GM18951 (cell line): ENCODE data around the gene PHACTR2.
"Not testable (repeated sequence)": the region's sequence is repeated elsewhere in the genome, so short reads cannot be mapped to it uniquely, and the experiment has no call there.

ENCODE experiments used
- POLR2A ChIP-seq: IDR thresholded peaks from 4 replicates; pipeline ENCODE4 v1.6.1; 2011; ENCODE audit warnings: mild to moderate bottlenecking; ENCODE audit not compliant: insufficient read length, insufficient read depth; ENCODE audit errors: extremely low read depth
- in situ Hi-C: fragments of 300-500 bp; cut with MboI; formaldehyde crosslinking; loops from one replicate; pipeline ENCODE4 v1.12.0; 2022; ENCODE audit warnings: low sequenced_read_pairs, mixed read lengths, inconsistent platforms; ENCODE audit not compliant: unreplicated experiment

PHACTR2 gene

GRCh38 chr6:143792402-143793279 lies 114.9 kb downstream of the PHACTR2 start:
- TF ChIP-seq POLR2A: no peak

GRCh38 chr6:143793280-143793619 lies 115.5 kb downstream of the PHACTR2 start:
- in situ Hi-C loops: no loop called here
- TF ChIP-seq POLR2A: no peak

More at GRCh38 chr6:143792402-143793279, 114.9 kb downstream of the PHACTR2 start:
- in situ Hi-C loops: no loop called here

- in situ Hi-C loops: not testable (repeated sequence)
Observed at GRCh38 chr6:143796551-143796950, 118.8 kb downstream of the PHACTR2 start.

DNA sequence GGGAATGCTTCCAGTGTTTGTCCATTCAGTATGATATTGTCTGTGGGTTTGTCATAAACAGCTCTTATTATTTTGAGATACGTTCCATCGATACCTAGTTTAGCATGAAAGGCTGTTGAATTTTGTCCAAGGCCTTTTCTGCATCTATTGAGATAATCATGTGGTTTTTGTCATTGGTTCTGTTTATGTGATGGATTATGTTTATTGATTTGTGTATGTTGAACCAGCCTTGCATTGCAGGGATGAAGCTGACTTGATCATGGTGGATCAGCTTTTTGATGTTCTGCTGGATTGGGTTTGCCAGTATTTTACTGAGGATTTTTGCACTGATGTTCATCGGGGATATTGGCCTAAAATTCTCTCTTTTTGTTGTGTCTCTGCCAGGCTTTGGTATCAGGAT lies 120.7 kb downstream of the PHACTR2 start:
- in situ Hi-C loops: not testable (repeated sequence)

- in situ Hi-C loops: no loop called here
- TF ChIP-seq POLR2A: no peak
Observed at GRCh38 chr6:143802833-143803565, 125.2 kb downstream of the PHACTR2 start.

GRCh38 chr6:143803769-143804568 lies 126.2 kb downstream of the PHACTR2 start:
- TF ChIP-seq POLR2A: no peak
- in situ Hi-C loops: no loop called here

GRCh38 chr6:143804835-143805239 lies 127.1 kb downstream of the PHACTR2 start:
- no peak for TF ChIP-seq POLR2A
- in situ Hi-C loops: no loop called here

DNA sequence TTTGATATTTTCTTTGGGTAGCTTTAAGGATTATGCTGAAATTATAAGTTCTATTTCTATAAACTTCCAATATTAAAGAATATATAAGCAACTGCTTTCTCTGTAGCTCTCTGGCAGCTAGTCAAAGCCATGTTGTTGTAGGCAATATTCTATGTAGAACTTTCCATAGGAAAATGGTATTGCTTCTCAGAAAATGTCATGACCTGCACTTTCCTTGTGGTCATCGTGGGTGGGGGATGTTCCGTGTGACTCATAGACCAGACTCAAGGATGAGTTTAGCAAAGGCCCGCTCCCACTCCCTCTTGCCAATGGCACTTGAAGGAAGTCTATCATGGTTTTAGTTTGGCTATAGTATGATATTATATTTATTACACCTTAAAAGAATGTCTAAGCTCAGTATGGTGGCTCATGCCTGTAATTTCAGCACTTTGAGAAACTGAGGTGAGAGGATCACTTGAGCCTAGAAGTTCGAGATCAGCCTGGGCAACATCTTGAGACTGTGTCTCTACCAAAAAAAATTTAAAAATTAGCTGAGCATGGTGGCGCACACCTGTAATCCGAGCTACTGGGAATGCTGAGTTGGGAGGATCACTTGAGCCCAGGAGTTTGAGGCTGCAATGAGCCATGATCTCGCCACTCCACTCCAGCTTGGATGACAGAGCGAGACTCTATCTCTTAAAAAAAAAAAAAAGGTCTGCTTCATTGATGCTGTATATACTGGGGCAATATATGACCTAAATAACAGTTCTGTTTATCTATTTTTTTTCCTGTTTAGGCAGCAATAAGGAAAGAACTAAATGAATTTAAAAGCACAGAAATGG lies 128.7 kb downstream of the PHACTR2 start:
- in situ Hi-C loops: no loop called here
- TF ChIP-seq POLR2A: no peak

- in situ Hi-C loops: no loop called here
- TF ChIP-seq POLR2A: no peak
Observed at GRCh38 chr6:143807103-143807772, 129.5 kb downstream of the PHACTR2 start.

DNA sequence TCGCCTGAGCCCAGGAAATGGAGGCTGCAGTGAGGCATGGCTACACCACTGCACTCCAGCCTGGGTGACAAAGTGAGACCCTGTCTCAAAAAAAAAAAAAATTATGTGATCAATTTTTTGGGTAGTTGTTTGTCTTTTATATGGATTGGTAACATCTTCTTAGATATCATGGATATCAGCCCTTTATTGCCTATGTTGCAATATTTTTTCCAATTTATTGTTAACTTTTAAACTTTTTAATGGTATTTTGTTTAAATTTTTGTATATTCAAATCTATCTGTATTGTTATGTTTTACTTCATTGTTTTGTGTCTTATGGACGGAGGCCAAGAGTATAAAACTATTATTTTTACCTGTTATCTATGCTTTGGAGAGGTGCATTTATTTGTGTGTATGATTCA lies 133.0 kb downstream of the PHACTR2 start:
- no peak for TF ChIP-seq POLR2A
- in situ Hi-C loops: no loop called here

DNA sequence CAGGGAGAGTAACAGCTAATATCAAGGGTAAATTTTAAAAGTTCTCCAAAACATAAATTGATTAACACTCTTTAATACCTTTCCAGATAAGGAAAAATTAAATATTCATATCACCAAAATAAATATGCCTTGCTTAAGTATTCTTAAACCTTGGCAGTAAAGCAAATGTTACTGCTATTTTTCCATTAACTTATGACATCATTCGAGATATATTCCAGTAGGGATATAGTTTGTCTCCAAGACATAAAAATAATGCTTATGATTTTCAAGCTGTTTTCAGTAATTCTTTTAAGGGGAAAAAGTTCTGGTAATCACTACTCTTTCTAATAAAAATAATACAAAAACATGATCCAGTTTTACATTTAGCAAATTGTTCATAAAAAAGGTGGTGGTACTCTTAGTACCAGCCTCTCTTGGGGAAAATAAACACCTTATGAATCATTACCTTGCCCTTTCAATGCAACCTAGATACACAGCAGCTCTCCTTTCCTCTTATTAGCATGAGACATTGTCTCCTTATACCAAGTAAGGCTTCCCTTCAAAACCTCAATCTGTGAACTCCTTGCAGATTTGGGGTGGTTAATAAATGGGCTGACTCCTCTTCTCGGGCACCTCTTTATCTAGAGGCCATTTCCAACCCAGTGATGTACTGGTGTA lies 133.9 kb downstream of the PHACTR2 start:
- no peak for TF ChIP-seq POLR2A
- in situ Hi-C loops: no loop called here

- TF ChIP-seq POLR2A: no peak
- in situ Hi-C loops: no loop called here
Observed at GRCh38 chr6:143817621-143818020, 139.9 kb downstream of the PHACTR2 start.

DNA sequence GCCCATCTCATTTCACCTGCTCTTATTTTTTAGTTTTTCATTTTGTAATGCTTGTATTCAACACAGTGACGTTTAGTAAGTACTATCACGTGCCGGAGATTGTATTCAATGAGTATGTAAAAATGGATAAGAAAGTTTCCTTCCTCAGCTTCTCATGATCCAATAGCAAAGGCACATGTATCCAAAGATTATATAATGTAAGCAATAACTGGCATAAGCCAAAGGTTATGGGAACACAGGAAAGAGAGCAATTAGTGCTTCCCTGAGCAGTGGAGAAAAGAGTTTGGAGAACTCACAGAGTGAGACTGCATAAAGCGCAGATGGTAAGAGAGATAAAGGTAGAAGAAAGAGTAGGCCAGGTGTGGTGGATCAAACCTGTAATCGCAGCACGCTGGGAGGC lies 143.6 kb downstream of the PHACTR2 start:
- in situ Hi-C loops: no loop called here
- TF ChIP-seq POLR2A: no peak
